Ishikawa (cell line): ENCODE results near the gene ZBTB16.

Source experiments
- CEBPB ChIP-seq: IDR thresholded peaks from 2 replicates; pipeline ENCODE4 v1.6.1; 2012
- YY1 ChIP-seq: IDR thresholded peaks from 2 replicates; pipeline ENCODE4 v1.6.1; 2012; ENCODE audit warnings: low read depth

DNA sequence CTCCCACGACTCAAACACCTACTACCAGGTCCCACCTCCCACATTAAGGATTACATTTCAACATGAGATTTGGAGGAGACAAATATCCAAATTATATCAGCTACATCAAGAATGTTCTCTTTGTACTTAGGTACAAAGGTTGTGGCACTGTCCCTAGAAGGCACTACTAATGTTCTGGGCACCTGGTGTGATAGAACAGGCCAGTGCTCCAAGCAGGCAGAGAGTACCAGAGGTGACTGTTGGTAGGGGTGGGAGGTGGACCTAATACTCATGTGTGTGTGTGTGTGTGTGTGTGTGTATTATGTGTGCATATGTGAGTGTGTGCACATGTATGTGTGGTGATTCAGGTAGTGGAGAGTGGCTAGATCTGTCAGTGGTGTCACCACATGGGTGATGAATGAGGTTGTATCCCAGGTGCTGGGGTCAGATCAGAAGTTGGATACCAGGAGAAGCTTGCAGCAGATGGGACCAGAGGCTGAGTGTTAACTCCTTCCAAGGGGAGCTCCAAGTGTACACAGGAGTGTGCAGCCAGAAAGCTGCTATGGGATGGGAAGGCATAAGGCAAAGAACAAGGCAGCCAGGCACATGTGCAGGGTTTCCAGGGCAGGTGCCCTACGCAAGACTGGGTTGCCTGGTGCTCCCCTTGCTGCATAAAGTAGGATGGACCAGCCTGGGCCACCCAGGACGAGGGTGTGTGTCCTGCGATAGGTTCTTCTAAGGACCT is 219.0 kb downstream of the ZBTB16 start:
- no peak for TF ChIP-seq CEBPB
- no peak for TF ChIP-seq YY1
